K562 (cell line): Measurements from ENCODE around the gene PTOV1. TPM values are rescaled to one million over a fixed set of nuclear protein-coding genes. Genes with fewer than 3 reads are reported as not detected.

Source experiments
- CBFA2T2 ChIP-seq: fragments of 450-650 bp; conservative IDR thresholded peaks from 2 replicates; pipeline ENCODE4 v1.6.1; 2017; ENCODE audit warnings: mild to moderate bottlenecking
- CBFA2T3 ChIP-seq: fragments of 450-650 bp; IDR thresholded peaks from 2 replicates; pipeline ENCODE4 v1.6.1; 2017
- CC2D1A ChIP-seq: fragments of 450-650 bp; IDR thresholded peaks from 2 replicates; pipeline ENCODE4 v1.6.1; 2017; ENCODE audit warnings: mild to moderate bottlenecking
- CTBP1 ChIP-seq: fragments of 450-650 bp; IDR thresholded peaks from 2 replicates; pipeline ENCODE4 v1.6.1; 2016; ENCODE audit warnings: borderline replicate concordance
- DPF2 ChIP-seq: fragments of 450-650 bp; IDR thresholded peaks from 2 replicates; pipeline ENCODE4 v1.6.1; 2016
- JUND ChIP-seq, 2 experiments: IDR thresholded peaks; 2 replicates in 1 of 2; 3 replicates in 1 of 2; pipeline ENCODE4 v1.6.1; 2011; ENCODE audit warnings: borderline replicate concordance in 2 of 2, low read depth in 2 of 2, low read length in 2 of 2, improper control_type of control experiment in 1 of 2, missing biosample characterization in 1 of 2, missing genetic modification characterization in 1 of 2, missing genetic modification reagents in 1 of 2
- L3MBTL2 ChIP-seq: fragments of 450-650 bp; IDR thresholded peaks from 2 replicates; pipeline ENCODE4 v1.6.1; 2016; ENCODE audit warnings: mild to moderate bottlenecking, moderate library complexity
- LEF1 ChIP-seq: fragments of 450-650 bp; IDR thresholded peaks from 2 replicates; pipeline ENCODE4 v1.6.1; 2016; ENCODE audit warnings: mild to moderate bottlenecking
- NFE2 ChIP-seq: IDR thresholded peaks from 2 replicates; pipeline ENCODE4 v1.6.1; 2014; ENCODE audit warnings: antibody characterized with exemption, low read depth
- NFYB ChIP-seq: IDR thresholded peaks from 2 replicates; pipeline ENCODE4 v1.6.1; 2011; ENCODE audit warnings: mild to moderate bottlenecking, moderate library complexity; ENCODE audit not compliant: insufficient read length; ENCODE audit errors: extremely low read depth
- NR2C2 ChIP-seq, 2 experiments: fragments of 200-800 bp in 1 of 2; sonication (Bioruptor generic) in 1 of 2; sonication (generic) in 1 of 2; formaldehyde crosslinking in 1 of 2; IDR thresholded peaks; 2 replicates each; pipeline versions ENCODE4 v1.6.1 to v1.8.0; 2016 to 2022; ENCODE audit warnings: mild to moderate bottlenecking in 1 of 2, missing compliant biosample characterization in 1 of 2, missing genetic modification characterization in 1 of 2, missing genetic modification reagents in 1 of 2
- POLR2A ChIP-seq: fragments of 450-650 bp; conservative IDR thresholded peaks from 2 replicates; pipeline ENCODE4 v1.6.1; 2016
- RBM22 ChIP-seq: fragments of 200-400 bp; formaldehyde crosslinking; IDR thresholded peaks from 2 replicates; pipeline ENCODE4 v1.6.1; 2018; ENCODE audit warnings: low read length, low read depth; ENCODE audit not compliant: poor library complexity, severe bottlenecking
- RNF2 ChIP-seq: sonication (generic); IDR thresholded peaks from 2 replicates; pipeline ENCODE4 v1.6.1; 2016
- SMARCC2 ChIP-seq: fragments of 450-650 bp; IDR thresholded peaks from 2 replicates; pipeline ENCODE4 v1.6.1; 2017; ENCODE audit warnings: antibody characterized with exemption, moderate library complexity, mild to moderate bottlenecking, low read depth
- SP1 ChIP-seq: sonication (generic); formaldehyde crosslinking; IDR thresholded peaks from 2 replicates; pipeline ENCODE4 v1.8.1; 2022; ENCODE audit warnings: mild to moderate bottlenecking, missing genetic modification reagents
- SRF ChIP-seq, 2 experiments: fragments of 250-450, 450-650 bp in 1 of 2; sonication (Bioruptor Pico) in 1 of 2; sonication (generic) in 1 of 2; formaldehyde crosslinking; IDR thresholded peaks; 2 replicates each; pipeline versions ENCODE4 v1.5.0 to v1.5.1; 2020 to 2022; ENCODE audit warnings: mild to moderate bottlenecking in 1 of 2, missing genetic modification reagents in 1 of 2
- TEAD1 ChIP-seq, 2 experiments: fragments of 450-650 bp in 1 of 2; sonication (generic) in 1 of 2; formaldehyde crosslinking; IDR thresholded peaks; 2 replicates each; pipeline versions ENCODE4 v1.4.0 to v1.8.0; 2020 to 2022; ENCODE audit warnings: mild to moderate bottlenecking in 2 of 2, missing genetic modification reagents in 1 of 2
- TRIM24 ChIP-seq, 2 experiments: fragments of 450-650 bp; IDR thresholded peaks; 2 replicates each; pipeline ENCODE4 v1.6.1; 2016
- ZFP30 ChIP-seq: fragments of 250-450 bp; sonication (Bioruptor Pico); IDR thresholded peaks from 2 replicates; pipeline ENCODE4 v1.8.0; 2022; ENCODE audit warnings: moderate library complexity, mild to moderate bottlenecking, inconsistent platforms, borderline replicate concordance
- ZNF354B ChIP-seq: fragments of 250-450 bp; sonication (Bioruptor Pico); IDR thresholded peaks from 2 replicates; pipeline ENCODE4 v1.4.0; 2020
- ZNF644 ChIP-seq: fragments of 200-800 bp; sonication (Bioruptor generic); IDR thresholded peaks from 2 replicates; pipeline ENCODE4 v1.6.1; 2016; ENCODE audit warnings: low read depth, missing genetic modification characterization, missing compliant biosample characterization
- polyA plus RNA-seq, 8 experiments: library from polyadenylated mRNA; depleted of rRNA in 4 of 8; stranded (reverse) in 5 of 8; unstranded in 3 of 8; fragments of >200 nt; fragmentation: Nextera tagmentation in 2 of 8; fragmentation: Illumina TruSeq in 1 of 8; extraction: Ambion mirVana in 2 of 8; extraction: Trizol in 1 of 8; gene quantifications; 2 replicates each; pipeline versions ENCODE4 v1.2.1 to v1.2.3, GENCODE V29; 2011 to 2014; ENCODE audit warnings: inconsistent platforms in 1 of 8, missing spikeins in 1 of 8
- total RNA-seq, 7 experiments: library from RNA; depleted of rRNA in 6 of 7; stranded (reverse); fragments of >200 nt in 6 of 7; fragmentation: Illumina TruSeq in 2 of 7; extraction: Trizol in 2 of 7; gene quantifications; 2 replicates each; pipeline versions ENCODE4 v1.2.1 to v1.2.3, GENCODE V29; 2011 to 2021; ENCODE audit warnings: low replicate concordance in 1 of 7
- TF ChIP-seq, protein P1 (sequence below), 2 experiments: fragments of 450-650 bp; IDR thresholded peaks; 2 replicates each; pipeline ENCODE4 v1.6.1; 2016
- TF ChIP-seq, protein P2 (sequence below): IDR thresholded peaks from 2 replicates; pipeline ENCODE4 v1.6.1; 2011; ENCODE audit not compliant: insufficient read length; ENCODE audit errors: extremely low read depth
- TF ChIP-seq, protein P3 (sequence below): fragments of 450-650 bp; IDR thresholded peaks from 2 replicates; pipeline ENCODE4 v1.6.1; 2016

The PTOV1 gene
- total and polyA plus RNA-seq, 9 of the 15 experiments (the other 6 are each of a cell fraction or from before 2014, with no cell fraction given): 4.9 to 169 (median 43.5) TPM

DNA sequence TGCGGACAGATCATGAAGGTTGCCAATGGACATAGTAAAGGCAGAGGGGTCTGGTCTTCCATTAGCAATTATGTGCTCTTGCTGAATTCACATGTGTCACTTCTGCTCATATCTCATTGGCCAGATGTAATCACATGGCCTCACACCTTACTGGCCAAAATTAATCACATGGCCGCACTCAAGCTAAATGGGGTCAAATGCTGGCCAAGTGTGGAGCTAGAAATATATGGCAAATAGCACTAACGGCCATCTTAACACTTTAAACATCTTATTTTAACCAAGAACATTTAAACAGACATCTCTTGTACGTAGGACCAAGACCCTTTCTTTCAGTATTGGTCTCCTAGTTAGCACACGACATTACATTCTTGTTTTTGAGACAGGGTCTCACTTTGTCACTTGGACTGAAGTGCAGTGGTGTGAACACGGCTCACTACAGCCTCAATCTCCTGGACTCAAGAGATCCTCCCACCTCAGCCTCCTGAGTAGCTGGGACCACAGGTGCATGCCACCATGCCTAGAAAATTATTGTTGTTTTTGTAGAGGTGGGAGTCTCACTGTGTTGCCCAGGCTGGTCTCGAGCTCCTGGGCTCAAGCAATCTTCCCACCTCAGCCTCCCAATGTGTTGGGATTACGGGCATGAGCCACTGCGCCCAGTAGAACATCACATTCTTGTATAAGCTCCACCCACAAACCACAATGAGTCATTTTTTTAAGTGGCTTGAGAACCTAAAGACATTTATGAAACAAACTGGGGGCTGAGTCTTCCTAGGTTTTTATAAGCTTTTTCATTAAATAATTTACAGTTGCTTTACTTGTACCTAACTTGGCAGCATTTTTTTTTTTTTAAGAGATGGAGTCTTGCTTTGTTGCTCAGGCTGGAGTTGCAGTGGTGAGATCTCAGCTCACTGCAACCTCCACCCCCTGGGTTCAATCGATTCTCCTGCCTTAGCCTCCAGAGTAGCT lies 2.9 kb upstream of the PTOV1 start (continued):
- TF ChIP-seq JUND (IDR thresholded peaks at IDR 0.05; ENCODE audit: borderline replicate concordance, low read depth, low read length): peak; percentile 94
- peak; percentile 93; the same call in 2 of the 3 replicates for TF ChIP-seq JUND (tag; IDR thresholded peaks at IDR 0.05; ENCODE audit: borderline replicate concordance, low read depth, low read length)
- TF ChIP-seq SP1 (CRISPR knock-in tag): peak; percentile 53; the same call in 1 of the 2 replicates
- peak; percentile 48; the same call in 1 of the 2 replicates for TF ChIP-seq LEF1
- TF ChIP-seq, protein P1, sequence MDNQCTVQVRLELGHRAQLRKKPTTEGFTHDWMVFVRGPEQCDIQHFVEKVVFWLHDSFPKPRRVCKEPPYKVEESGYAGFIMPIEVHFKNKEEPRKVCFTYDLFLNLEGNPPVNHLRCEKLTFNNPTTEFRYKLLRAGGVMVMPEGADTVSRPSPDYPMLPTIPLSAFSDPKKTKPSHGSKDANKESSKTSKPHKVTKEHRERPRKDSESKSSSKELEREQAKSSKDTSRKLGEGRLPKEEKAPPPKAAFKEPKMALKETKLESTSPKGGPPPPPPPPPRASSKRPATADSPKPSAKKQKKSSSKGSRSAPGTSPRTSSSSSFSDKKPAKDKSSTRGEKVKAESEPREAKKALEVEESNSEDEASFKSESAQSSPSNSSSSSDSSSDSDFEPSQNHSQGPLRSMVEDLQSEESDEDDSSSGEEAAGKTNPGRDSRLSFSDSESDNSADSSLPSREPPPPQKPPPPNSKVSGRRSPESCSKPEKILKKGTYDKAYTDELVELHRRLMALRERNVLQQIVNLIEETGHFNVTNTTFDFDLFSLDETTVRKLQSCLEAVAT (IDR thresholded peaks at IDR 0.05): peak in 1 of 2 experiments; percentile 78; a peak in 1 of 4 replicates
- 0 out of 2 replicates have a peak, but pooled peaks have one; percentile 26 for TF ChIP-seq POLR2A
- peak; percentile 64 for TF ChIP-seq CBFA2T2
- no peak for TF ChIP-seq ZFP30 (CRISPR knock-in tag)
- peak; percentile 42; the same call in 1 of the 2 replicates for TF ChIP-seq CTBP1
- 0 out of 2 replicates have a peak, but pooled peaks have one; percentile 14 for TF ChIP-seq CC2D1A
- TF ChIP-seq TEAD1 (CRISPR knock-in tag; IDR thresholded peaks at IDR 0.05): peak in 1 of 2 experiments; percentile 46; a peak in 1 of 4 replicates
- TF ChIP-seq ZNF354B (CRISPR knock-in tag): no peak
- 0 out of 4 replicates have a peak, but pooled peaks of 1 of the 2 experiments have one; percentile 32 for TF ChIP-seq SRF (CRISPR knock-in tag; IDR thresholded peaks at IDR 0.05)
- TF ChIP-seq SMARCC2: peak; percentile 61; the same call in 1 of the 2 replicates
- 0 out of 2 replicates have a peak, but pooled peaks have one; percentile 47 for TF ChIP-seq ZNF644 (tag)
- peak in 1 of 2 experiments; percentile 12; a peak in 1 of 4 replicates for TF ChIP-seq TRIM24 (IDR thresholded peaks at IDR 0.05)
- TF ChIP-seq L3MBTL2: peak; percentile 97
- no peak for TF ChIP-seq RBM22
- TF ChIP-seq, protein P2, sequence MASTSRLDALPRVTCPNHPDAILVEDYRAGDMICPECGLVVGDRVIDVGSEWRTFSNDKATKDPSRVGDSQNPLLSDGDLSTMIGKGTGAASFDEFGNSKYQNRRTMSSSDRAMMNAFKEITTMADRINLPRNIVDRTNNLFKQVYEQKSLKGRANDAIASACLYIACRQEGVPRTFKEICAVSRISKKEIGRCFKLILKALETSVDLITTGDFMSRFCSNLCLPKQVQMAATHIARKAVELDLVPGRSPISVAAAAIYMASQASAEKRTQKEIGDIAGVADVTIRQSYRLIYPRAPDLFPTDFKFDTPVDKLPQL: no peak
- peak; percentile 55 for TF ChIP-seq NFE2
- TF ChIP-seq NFYB: peak; percentile 73
- TF ChIP-seq, protein P3, sequence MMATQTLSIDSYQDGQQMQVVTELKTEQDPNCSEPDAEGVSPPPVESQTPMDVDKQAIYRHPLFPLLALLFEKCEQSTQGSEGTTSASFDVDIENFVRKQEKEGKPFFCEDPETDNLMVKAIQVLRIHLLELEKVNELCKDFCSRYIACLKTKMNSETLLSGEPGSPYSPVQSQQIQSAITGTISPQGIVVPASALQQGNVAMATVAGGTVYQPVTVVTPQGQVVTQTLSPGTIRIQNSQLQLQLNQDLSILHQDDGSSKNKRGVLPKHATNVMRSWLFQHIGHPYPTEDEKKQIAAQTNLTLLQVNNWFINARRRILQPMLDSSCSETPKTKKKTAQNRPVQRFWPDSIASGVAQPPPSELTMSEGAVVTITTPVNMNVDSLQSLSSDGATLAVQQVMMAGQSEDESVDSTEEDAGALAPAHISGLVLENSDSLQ: 0 out of 2 replicates have a peak, but pooled peaks have one; percentile 19
- 0 out of 2 replicates have a peak, but pooled peaks have one; percentile 16 for TF ChIP-seq RNF2
- no peak for TF ChIP-seq NR2C2 (CRISPR knock-in tag; IDR thresholded peaks at IDR 0.05)
- 0 out of 2 replicates have a peak, but pooled peaks have one; percentile 6 for TF ChIP-seq NR2C2 (tag; IDR thresholded peaks at IDR 0.05)
- TF ChIP-seq DPF2: peak; percentile 86
- 0 out of 2 replicates have a peak, but pooled peaks have one; percentile 2 for TF ChIP-seq CBFA2T3
